GM18507 (cell line): Measurements from ENCODE around the gene KAT2A.
"Not testable (repeated sequence)": the region's sequence is repeated elsewhere in the genome, so short reads cannot be mapped to it uniquely, and the experiment has no call there.

ENCODE experiments used
- DNase-seq: peaks from one replicate; pipeline ENCODE4 v3.0.0; 2011; ENCODE audit warnings: low read depth; ENCODE audit not compliant: insufficient read length; ENCODE audit errors: extremely low spot score
- FAIRE-seq: peaks from 2 replicates; lab custom pipeline; 2011; peaks lifted over from hg19 to GRCh38; lab: Jason Lieb, UNC

The KAT2A gene

DNA sequence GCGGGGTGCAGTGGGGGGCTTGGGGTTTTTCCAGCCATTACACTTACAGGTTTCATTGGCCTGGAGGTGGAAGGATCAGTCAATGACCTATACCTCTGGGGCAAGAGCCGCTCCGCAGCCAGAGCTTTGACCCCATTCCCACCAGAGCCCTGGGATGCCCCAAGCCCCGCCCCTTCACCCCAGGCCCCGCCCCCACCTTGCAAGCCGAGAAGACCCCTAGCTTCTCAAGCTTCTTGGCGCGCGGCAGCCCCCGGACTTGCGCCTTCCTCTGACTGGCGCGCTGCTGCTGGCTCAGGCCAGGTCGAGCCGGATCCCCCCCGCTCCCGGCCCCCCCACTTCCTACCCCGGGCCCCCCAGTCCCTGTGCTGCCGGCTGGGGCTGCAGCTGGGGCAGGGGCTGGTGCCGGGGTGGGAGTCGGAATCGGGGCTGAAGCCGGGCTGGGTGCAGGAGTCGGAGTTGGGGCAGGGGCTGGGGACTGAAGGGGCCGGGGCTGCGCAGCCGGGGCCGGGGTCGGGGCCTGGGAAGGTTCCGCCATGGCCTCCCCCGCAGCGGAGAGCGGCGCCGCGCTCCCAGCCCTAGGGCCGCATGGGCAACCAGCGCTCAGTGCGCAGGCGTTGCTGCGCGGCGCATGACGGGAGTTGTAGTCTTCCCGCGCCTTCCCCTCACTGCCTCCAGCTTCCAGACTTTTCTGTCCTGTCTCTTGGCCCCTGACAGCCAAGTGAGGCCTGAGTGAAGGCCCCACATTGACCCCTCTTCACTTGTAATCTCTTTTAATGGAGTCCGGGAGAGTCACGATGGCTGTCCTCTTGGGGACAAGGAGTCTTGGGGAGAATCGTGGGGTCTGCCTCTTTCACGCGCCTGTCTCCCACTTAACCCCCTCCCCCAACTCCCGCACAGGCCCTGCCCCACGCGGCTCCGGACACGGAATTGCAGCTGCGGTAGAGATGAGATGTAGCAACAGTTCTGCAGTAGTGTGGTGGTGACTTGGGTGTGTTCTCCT is at the start of gene KAT2A:
Gene KAT2A (minus strand): TSS at position 598 of the 1,000 bp plus-strand sequence. CDS start 63 bp downstream, at position 535.
- peak; percentile 94 for FAIRE-seq
- peak; percentile 90 for DNase-seq

DNA sequence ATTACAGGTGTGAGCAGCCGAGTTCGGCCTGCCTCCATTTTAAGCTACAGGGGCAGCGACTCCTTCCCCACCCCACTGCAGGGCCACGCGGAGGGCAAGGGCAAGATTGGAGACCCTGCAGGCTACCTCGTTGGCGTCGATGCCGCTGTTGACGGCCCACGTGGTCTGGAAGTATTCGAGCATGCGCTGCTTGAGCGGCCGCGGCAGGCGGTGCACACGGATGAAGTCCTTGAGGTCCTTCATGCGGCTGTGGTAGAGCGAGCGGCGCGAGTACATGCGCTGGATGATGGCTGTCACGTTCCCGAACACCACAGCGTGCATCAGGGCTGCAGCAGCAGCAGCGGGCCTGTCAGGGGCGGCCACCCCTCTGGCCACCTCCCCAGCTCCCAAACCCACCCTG is 48.2 kb upstream of the KAT2A start:
- FAIRE-seq = no peak
- DNase-seq = no peak

DNA sequence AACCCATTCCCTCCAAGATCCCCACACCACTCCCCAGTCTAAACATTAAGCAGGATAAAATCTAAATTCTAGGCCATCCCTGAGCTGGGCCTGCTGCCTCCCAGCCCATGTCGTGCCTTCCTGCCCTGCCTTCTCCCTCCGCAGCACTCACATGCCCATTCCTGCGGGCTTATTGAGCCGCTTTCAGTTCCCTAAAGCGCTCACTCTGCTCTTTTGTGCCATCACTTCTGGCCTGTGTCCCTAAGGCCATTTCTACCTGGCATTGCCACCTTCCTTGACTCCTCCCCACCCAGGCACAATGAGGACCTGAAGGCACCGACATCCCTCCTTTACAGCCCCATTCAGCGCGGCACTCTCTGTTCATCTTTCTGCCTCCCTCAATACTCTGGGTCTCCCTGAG is 46.6 kb upstream of the KAT2A start:
- DNase-seq (no peak), FAIRE-seq (no peak)

DNA sequence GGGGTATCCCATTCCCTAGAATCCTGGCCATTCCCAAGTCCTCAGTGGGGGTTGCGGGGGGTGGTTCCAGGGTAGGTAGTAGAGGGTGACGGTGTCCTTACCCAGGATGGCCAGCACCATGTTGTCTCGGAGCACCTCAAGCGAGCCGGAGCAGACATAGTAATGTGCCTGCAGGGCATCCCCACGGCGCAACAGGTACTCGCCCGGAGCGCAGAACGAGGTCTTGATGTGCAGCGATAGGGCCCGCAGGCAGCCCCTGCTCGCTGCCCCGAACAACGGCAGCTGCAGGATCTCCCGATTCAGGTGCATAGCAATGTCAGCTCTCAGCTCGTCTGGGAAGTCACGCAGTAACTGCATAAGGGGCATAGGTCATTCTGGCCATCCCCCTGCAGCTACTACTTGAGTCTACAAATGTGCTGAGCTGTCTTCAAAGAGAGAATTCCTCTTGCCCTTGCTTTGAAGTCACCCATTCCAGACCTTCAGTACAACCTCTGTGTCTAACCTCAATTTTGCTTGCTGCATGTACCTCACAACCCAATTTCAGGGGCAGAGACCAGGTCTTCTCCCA is 45.1 kb upstream of the KAT2A start:
- FAIRE-seq (no peak), DNase-seq (no peak)

DNA sequence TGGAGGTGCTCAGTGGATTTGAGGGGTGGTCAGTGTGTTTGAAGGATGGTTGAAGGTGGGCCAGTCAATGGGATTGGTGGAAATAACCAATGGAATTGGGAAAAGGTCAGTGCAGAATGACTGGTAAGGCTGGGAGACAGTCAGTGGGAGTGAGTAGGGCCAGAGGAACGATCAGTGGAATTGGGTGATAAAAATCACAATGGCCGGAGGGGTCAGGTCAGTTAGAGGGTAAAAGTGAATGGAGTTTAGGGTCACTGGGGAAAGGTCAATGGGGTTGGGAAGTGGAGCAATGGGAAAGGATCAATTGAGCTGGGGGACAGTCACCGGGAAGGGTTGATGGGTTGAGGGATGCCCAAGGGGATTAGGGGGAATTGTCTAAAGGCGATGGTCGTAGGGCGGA is 44.6 kb upstream of the KAT2A start:
- DNase-seq (no peak), FAIRE-seq (no peak)

DNA sequence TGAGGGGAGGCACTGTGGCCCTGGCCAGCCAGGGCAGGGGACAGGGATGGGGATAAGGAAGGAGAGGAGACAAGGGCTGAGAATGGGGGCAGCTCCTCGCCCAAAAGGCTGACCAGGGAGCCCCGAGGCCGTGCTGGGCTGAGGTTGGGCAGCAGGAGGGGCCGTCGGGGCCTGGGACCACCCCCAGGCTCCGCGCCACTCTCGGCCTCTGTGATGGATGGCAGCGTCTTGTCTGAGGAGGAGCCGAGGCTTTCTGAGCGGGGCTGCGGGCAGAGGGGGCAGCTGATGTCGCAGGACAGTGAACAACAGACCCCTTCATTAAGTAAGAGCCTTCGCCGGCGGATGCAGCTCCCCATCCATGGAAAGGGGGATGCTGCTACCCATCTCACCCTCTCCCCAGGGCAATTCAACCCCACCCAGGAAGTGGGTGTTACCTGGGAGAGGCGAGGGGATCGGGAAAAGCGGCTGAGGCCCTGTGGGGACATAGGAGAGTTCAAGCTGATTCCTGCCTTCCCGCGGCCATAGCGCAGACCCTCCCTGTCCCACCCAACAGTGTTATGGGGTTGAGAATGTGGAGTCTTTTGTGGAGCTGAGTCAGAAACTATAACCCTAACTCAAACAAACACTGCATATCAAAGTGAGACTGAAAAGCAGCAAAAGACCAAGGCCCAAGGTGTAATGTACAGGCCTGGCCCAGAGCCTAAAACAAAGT is 42.7 kb upstream of the KAT2A start:
- FAIRE-seq (no peak), DNase-seq (no peak)

DNA sequence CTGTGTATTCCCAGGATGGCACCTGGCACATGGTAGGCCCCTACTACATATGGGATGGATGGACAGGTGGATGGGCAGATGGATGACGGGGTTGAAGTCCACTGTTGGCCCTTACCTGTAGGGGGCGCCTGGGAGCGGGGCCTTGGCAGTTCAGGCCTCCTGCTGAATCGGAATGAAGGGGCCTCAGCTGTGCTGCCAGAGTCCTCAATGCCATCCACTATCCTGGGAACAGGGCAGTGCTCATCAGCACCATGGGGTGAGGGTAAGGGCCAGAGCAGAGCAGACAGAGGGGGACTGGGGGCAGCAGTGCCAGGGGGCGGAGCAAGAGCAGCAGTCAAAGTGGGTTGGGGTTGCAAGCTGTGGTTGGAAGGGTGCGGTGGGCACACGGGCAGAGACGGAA is 41.9 kb upstream of the KAT2A start:
- FAIRE-seq = no peak
- DNase-seq = no peak

DNA sequence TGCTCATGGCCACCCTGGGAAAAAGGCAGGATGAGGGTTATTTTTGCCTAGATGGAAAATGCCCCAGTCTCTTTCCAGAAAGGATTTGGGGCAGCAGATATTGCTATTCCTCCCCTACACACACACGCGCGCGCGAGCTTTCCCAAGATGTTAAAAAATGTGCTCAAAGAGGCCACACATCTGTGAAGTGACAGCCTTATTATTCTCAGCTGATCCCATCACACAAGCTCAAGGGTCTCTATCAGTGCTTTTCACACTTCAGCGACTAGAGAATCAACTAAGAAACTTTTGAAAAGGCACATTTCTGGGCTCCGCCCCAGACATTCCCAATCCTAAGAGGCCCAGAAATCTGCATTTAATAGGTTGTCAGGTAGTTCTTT is 39.4 kb upstream of the KAT2A start:
- no peak for DNase-seq
- no peak for FAIRE-seq

DNA sequence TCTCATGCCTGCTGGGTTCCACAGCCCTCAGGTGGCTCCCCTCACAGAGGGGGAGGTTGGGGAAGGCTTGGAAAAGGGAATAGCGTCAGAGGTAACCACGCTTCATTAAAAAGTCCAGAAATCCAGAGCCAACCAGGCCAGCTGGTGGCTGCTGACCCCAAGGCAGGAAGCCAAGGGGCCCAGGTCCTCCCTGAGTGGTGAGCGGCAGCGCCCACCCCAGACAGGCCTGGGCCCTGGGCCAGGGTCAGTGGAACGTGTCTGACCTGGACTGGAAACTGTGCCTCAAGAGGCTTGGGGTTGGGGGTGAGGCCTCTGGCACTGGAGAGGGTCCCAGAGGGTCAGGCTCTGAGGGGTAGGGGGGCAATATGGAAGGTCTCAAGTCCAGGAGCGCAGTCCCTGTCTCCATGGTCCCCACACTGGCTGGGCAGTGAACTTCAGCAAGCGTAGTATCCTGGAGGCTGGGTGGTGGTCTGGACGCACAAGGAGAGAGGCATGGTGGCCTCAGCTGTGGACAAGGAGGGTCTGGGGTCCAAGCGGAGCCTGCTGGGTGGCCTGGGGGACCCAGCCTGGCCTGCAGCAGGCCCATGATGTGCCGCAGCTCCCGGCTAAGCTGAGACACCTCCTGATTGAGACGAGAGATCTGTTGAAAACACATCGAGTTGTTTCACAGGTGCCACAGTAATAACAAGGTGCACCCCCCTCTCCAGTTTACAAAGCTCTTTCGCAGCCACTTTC is 38.8 kb upstream of the KAT2A start:
- FAIRE-seq (no peak), DNase-seq (no peak)

DNA sequence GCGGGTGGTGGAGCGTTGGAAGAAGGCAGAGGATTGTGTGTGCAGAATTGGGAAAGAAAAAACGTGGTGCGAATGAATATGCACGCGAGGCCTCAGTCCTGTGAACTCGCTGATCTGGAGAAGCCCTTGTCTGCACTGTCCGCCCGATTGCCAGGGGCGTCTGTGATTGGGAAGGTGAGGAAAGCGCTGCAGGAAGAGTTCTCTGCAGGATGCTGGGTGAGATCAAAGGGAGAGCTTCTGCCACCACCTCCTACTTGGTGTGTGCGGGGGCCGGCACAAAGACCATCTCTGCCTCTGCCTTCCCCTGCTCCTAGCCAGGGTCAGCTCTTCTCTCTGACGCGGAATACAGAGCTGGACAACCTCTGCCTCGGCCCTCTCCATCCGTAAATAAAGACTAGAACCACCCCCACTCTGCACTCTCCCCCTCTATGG is 34.5 kb upstream of the KAT2A start:
- DNase-seq (no peak), FAIRE-seq (no peak)

DNA sequence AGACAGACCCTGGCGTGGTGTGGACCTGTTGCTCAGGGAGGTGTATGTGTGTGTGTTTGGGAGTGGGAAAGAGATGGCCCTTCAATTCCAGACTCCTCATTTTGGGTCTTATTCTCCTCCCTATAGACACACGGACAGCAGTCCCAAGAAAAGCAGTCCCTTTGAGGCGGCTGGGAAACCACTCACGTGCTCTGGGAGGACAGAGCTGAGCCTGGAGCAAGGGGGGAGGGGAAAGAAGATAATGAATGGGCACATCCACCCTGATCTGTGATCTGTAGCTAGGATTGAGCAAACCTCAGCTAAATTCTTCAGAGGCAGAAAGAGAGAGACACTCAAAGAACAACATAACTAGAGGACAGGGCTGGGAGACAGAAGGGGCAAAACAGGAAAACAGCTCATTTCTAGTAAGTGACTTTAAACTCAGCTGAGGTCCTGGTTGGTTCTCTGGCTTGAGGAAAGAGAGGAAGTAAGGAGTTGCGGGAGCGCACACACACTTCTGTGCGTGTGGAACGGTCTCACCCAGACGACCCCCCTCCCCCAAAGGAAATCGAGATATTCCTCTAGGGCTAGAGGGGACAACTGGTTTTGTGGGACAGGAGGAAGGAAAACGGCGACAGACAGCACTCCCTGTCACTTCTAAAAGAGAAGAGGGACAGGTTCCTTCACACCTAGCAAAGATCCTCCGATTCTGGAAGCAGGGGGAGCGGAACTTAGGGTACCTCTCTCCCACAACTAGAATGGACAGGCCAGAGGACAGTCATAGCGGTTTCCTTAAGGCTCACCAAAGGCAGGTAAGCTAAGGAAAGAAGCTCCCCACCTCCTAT is 33.0 kb upstream of the KAT2A start:
- DNase-seq (no peak), FAIRE-seq (peak; percentile 46)

DNA sequence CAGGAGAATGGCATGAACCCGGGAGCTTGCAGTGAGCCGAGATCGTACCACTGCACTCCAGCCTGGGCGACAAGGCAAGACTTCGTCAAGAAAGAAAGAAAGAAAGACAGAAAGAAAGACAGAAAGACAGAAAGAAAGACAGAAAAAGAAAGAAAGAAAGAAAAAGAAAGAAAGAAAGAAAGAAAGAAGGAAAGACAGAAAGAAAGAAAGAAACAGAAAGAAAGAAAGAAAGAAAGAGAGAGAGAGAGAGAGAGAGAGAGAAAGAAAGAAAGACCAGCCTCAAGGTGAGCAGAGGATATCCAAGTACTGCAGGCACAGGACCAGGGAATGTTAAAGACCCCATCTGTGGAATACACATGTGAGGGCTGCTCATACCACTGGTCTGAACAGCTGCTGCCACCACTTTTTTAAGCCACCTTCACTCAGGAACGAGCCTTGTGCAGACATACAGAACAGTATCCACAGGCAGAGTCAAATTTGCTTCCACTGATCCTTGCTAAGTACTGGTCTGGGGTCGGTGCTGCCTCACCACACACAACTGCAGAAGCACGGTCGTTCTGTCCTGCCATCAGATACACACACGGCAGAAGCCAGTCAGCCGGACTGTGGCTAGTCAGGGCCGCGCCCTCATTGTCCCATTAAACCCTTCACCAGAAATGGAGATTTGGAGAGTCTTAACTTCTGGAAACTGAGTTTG is 25.9 kb upstream of the KAT2A start:
- DNase-seq (no peak), FAIRE-seq (no peak)

DNA sequence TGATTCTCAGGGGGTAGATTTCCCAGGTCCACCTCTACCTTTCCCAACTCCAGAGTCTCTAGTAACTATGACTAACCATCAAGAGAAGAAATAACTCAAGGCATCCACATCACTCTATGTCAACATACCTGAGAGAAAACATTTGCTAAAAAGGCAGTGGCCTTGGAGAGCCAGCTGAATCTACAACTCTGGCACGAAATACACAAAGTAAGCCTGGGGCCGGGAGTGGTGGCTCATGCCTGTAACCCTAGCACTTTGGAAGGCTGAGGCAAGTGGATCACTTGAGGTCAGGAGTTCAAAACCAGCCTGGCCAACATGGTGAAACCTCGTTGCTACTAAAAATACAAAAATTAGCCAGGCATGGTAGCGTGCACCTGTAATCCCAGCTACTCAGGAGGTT is 22.0 kb upstream of the KAT2A start:
- FAIRE-seq, DNase-seq: not testable (repeated sequence)

DNA sequence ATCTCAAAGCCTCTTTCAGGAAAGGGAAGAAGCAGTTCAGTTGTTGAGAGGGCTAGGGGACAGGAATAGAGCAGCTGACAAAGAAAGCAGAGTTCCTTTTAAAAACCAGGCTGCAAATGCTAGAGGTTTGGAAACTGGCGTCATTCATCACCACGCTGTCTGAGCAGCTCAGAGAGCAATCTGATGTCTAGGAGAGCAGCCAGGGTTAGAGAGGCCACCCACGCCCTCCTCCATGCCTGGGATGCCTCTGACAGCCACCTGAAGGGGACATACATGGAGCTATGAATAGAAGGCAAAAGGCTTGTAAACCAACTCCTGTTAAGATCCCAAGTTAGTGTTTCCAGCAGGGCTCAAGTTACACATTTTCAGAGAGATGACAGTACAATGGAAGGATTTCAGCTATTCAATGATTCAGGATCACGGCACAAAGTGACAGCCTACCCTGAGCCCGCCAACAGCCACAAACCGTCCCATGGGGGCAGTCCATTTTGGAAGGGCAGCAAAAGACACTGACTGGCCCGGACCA is 21.3 kb upstream of the KAT2A start:
- no peak for FAIRE-seq
- no peak for DNase-seq

DNA sequence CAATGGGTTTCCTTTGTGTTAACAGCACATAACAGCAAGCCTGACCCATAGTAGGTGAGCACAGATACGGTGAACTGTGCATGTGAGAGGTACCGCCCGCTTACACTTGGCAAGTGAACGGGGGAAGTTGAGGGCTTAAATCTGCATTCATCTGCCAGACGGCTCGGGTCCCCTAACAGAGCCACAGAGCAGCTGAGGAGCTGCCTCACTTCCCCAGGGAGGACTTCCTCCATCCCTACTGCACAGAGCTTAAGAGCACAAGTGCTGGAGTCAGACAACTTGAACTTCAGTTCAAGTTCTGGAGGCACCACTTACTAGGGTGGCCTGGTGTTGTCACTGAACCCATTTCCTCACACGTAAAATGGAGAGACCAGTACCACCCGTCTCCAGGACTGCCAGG is 20.2 kb upstream of the KAT2A start:
- FAIRE-seq (no peak), DNase-seq (no peak)

DNA sequence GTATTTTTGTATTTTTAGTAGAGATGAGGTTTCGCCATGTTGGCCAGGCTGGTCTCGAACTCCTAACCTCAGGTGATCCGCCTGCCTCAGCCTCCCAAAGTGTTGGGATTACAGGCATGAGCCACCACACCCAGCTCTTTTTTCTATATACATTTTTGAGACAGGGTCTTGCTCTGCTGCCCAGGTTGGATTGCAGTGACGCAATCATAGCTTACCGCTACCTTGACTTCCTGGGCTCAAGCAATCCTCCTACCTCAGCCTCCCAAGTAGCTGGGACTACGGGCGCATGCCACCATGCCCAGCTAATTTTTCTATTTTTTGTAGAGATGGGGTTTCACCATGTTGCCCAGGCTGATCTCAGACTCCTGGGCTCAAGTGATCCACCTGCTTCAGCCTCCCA is 19.5 kb upstream of the KAT2A start:
- FAIRE-seq, DNase-seq: not testable (repeated sequence)

DNA sequence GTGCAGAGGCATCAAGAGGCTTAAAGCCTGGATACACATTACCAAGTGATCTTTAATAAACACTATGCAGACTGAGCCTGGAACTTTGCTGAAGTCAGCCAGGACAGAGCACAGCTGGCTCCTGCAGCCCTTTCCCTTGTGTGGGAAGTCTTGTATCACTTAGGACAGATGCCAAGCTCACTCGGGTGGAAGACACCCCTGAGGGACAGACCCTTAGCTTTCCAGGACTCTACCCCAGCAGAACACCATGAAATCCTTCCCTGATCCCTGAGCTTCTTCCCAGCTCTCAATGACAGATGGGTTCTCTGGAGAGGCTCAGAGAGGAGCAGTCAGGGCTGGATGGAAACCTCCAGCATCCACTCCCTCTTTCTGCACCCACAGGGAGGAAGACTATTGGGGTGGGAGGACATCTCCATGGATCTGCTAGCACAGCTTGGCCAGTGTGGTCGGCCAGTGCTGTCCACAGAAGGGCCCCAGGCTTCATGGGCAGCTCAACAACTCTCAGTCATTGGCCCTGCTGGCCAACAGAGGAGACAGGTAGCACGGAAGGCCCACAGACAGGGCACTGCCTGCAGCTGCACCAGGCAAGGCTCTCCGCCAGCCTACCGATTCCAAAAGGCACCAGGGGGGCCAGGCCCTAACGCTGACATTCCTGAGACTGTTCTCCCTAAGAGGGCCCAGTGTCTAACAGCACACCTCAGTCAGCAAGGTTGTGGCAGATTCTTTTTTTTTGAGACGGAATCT is 17.8 kb upstream of the KAT2A start:
- FAIRE-seq (no peak), DNase-seq (no peak)
